ENCODE results near the gene DPY19L1. TPM values are rescaled to one million over a fixed set of nuclear protein-coding genes. Genes with fewer than 3 reads are reported as not detected.

The DPY19L1 gene
- total RNA-seq, 1 experiment from 2014 or later: 15.5 TPM

DNA sequence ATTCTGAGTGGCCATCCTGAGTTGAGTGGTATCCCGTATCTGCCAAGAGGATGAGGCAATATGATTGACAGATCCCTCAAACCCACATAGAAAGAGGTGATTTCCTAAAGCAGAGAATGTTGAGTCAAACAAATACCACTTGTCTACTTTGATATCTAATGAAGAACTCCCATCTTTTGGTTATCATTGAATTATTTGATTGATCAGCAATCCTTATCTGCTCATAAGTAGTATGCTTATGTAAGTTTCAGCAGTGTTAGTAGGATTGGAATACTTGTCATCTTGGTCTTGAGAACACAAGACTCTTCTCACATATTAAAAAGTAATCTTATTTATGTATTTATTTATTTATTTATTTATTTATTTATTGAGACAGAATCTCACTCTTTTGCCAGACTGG lies 147.3 kb downstream of the DPY19L1 start:
- POLR2A ChIA-PET: no interaction called here
- TF ChIP-seq ZNF232 (CRISPR knock-in tag; IDR thresholded peaks at IDR 0.05) (no peak), CBFB (CRISPR knock-in tag; IDR thresholded peaks at IDR 0.05; ENCODE audit: low read depth) (no peak), ZNF671 (CRISPR knock-in tag; IDR thresholded peaks at IDR 0.05) (no peak), MXD4 (CRISPR knock-in tag; IDR thresholded peaks at IDR 0.05; ENCODE audit: borderline replicate concordance) (no peak), RELA (CRISPR knock-in tag; IDR thresholded peaks at IDR 0.05; ENCODE audit: borderline replicate concordance) (no peak), TCF7 (CRISPR knock-in tag; IDR thresholded peaks at IDR 0.05; ENCODE audit: low read depth) (no peak), NR2C2 (CRISPR knock-in tag; IDR thresholded peaks at IDR 0.05) (no peak), NR3C1 (CRISPR knock-in tag; conservative IDR thresholded peaks at IDR 0.05; ENCODE audit: low read depth) (no peak), HMGA2 (CRISPR knock-in tag; IDR thresholded peaks at IDR 0.05) (no peak), TEAD4 (CRISPR knock-in tag; IDR thresholded peaks at IDR 0.05) (no peak), SOX15 (CRISPR knock-in tag; IDR thresholded peaks at IDR 0.05) (no peak), ZNF317 (CRISPR knock-in tag; IDR thresholded peaks at IDR 0.05; ENCODE audit: borderline replicate concordance, low read depth) (no peak)
- TF ChIP-seq, protein P1, sequence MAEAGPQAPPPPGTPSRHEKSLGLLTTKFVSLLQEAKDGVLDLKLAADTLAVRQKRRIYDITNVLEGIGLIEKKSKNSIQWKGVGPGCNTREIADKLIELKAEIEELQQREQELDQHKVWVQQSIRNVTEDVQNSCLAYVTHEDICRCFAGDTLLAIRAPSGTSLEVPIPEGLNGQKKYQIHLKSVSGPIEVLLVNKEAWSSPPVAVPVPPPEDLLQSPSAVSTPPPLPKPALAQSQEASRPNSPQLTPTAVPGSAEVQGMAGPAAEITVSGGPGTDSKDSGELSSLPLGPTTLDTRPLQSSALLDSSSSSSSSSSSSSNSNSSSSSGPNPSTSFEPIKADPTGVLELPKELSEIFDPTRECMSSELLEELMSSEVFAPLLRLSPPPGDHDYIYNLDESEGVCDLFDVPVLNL (CRISPR knock-in tag; IDR thresholded peaks at IDR 0.05; ENCODE audit: borderline replicate concordance, low read depth): no peak
- TF ChIP-seq, protein P2, sequence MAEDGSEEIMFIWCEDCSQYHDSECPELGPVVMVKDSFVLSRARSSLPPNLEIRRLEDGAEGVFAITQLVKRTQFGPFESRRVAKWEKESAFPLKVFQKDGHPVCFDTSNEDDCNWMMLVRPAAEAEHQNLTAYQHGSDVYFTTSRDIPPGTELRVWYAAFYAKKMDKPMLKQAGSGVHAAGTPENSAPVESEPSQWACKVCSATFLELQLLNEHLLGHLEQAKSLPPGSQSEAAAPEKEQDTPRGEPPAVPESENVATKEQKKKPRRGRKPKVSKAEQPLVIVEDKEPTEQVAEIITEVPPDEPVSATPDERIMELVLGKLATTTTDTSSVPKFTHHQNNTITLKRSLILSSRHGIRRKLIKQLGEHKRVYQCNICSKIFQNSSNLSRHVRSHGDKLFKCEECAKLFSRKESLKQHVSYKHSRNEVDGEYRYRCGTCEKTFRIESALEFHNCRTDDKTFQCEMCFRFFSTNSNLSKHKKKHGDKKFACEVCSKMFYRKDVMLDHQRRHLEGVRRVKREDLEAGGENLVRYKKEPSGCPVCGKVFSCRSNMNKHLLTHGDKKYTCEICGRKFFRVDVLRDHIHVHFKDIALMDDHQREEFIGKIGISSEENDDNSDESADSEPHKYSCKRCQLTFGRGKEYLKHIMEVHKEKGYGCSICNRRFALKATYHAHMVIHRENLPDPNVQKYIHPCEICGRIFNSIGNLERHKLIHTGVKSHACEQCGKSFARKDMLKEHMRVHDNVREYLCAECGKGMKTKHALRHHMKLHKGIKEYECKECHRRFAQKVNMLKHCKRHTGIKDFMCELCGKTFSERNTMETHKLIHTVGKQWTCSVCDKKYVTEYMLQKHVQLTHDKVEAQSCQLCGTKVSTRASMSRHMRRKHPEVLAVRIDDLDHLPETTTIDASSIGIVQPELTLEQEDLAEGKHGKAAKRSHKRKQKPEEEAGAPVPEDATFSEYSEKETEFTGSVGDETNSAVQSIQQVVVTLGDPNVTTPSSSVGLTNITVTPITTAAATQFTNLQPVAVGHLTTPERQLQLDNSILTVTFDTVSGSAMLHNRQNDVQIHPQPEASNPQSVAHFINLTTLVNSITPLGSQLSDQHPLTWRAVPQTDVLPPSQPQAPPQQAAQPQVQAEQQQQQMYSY (CRISPR knock-in tag; IDR thresholded peaks at IDR 0.05): no peak
- TF ChIP-seq, protein P3, sequence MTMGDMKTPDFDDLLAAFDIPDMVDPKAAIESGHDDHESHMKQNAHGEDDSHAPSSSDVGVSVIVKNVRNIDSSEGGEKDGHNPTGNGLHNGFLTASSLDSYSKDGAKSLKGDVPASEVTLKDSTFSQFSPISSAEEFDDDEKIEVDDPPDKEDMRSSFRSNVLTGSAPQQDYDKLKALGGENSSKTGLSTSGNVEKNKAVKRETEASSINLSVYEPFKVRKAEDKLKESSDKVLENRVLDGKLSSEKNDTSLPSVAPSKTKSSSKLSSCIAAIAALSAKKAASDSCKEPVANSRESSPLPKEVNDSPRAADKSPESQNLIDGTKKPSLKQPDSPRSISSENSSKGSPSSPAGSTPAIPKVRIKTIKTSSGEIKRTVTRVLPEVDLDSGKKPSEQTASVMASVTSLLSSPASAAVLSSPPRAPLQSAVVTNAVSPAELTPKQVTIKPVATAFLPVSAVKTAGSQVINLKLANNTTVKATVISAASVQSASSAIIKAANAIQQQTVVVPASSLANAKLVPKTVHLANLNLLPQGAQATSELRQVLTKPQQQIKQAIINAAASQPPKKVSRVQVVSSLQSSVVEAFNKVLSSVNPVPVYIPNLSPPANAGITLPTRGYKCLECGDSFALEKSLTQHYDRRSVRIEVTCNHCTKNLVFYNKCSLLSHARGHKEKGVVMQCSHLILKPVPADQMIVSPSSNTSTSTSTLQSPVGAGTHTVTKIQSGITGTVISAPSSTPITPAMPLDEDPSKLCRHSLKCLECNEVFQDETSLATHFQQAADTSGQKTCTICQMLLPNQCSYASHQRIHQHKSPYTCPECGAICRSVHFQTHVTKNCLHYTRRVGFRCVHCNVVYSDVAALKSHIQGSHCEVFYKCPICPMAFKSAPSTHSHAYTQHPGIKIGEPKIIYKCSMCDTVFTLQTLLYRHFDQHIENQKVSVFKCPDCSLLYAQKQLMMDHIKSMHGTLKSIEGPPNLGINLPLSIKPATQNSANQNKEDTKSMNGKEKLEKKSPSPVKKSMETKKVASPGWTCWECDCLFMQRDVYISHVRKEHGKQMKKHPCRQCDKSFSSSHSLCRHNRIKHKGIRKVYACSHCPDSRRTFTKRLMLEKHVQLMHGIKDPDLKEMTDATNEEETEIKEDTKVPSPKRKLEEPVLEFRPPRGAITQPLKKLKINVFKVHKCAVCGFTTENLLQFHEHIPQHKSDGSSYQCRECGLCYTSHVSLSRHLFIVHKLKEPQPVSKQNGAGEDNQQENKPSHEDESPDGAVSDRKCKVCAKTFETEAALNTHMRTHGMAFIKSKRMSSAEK (CRISPR knock-in tag; IDR thresholded peaks at IDR 0.05; ENCODE audit: borderline replicate concordance): no peak
- TF ChIP-seq, protein P4, sequence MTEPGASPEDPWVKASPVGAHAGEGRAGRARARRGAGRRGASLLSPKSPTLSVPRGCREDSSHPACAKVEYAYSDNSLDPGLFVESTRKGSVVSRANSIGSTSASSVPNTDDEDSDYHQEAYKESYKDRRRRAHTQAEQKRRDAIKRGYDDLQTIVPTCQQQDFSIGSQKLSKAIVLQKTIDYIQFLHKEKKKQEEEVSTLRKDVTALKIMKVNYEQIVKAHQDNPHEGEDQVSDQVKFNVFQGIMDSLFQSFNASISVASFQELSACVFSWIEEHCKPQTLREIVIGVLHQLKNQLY (CRISPR knock-in tag; IDR thresholded peaks at IDR 0.05): no peak
- TF ChIP-seq, protein P5, sequence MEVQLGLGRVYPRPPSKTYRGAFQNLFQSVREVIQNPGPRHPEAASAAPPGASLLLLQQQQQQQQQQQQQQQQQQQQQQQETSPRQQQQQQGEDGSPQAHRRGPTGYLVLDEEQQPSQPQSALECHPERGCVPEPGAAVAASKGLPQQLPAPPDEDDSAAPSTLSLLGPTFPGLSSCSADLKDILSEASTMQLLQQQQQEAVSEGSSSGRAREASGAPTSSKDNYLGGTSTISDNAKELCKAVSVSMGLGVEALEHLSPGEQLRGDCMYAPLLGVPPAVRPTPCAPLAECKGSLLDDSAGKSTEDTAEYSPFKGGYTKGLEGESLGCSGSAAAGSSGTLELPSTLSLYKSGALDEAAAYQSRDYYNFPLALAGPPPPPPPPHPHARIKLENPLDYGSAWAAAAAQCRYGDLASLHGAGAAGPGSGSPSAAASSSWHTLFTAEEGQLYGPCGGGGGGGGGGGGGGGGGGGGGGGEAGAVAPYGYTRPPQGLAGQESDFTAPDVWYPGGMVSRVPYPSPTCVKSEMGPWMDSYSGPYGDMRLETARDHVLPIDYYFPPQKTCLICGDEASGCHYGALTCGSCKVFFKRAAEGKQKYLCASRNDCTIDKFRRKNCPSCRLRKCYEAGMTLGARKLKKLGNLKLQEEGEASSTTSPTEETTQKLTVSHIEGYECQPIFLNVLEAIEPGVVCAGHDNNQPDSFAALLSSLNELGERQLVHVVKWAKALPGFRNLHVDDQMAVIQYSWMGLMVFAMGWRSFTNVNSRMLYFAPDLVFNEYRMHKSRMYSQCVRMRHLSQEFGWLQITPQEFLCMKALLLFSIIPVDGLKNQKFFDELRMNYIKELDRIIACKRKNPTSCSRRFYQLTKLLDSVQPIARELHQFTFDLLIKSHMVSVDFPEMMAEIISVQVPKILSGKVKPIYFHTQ (CRISPR knock-in tag; IDR thresholded peaks at IDR 0.05): no peak
- TF ChIP-seq, protein P6, sequence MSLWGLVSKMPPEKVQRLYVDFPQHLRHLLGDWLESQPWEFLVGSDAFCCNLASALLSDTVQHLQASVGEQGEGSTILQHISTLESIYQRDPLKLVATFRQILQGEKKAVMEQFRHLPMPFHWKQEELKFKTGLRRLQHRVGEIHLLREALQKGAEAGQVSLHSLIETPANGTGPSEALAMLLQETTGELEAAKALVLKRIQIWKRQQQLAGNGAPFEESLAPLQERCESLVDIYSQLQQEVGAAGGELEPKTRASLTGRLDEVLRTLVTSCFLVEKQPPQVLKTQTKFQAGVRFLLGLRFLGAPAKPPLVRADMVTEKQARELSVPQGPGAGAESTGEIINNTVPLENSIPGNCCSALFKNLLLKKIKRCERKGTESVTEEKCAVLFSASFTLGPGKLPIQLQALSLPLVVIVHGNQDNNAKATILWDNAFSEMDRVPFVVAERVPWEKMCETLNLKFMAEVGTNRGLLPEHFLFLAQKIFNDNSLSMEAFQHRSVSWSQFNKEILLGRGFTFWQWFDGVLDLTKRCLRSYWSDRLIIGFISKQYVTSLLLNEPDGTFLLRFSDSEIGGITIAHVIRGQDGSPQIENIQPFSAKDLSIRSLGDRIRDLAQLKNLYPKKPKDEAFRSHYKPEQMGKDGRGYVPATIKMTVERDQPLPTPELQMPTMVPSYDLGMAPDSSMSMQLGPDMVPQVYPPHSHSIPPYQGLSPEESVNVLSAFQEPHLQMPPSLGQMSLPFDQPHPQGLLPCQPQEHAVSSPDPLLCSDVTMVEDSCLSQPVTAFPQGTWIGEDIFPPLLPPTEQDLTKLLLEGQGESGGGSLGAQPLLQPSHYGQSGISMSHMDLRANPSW (CRISPR knock-in tag; conservative IDR thresholded peaks at IDR 0.05; ENCODE audit: low read depth): no peak
- H3K36me3 Mint-ChIP-seq: peaks cover 18% of the 10 kb centered on the region
- no peaks in the 10 kb centered on the region for H3K4me1 Mint-ChIP-seq
- CTCF ChIA-PET: no interaction called here
- H3K4me3 Mint-ChIP-seq: no peak overlapping the region
- no peak overlapping the region for H3K27ac Mint-ChIP-seq
- H3K27me3 Mint-ChIP-seq (ENCODE audit: low read depth): 0 out of 2 replicates have a peak, but pooled peaks cover 3% of the 10 kb centered on the region
- ATAC-seq: no peak
- DNase-seq (ENCODE audit: low spot score): no peak
- H3K9me3 Mint-ChIP-seq: peaks cover 42% of the 10 kb centered on the region
